IMR-90 (cell line): ENCODE data around the gene PGM2. TPM values are rescaled to one million over a fixed set of nuclear protein-coding genes. Genes with fewer than 3 reads are reported as not detected.
A peak's percentile ranks its signal among the peaks of the same experiment; 100 is the strongest.

Source experiments
- ATAC-seq: fragments of 200-7000 bp; cut with Tn5 transposase; 2 replicates; pipeline ENCODE4 v1.9.1; 2020; ENCODE audit warnings: low read depth, mild to moderate bottlenecking, moderate library complexity
- BruUV-seq: library from RNA; stranded (reverse); fragments of 400-500 nt; replicated peaks from 2 replicates; lab custom pipeline; 2021; lab: Mats Ljungman, UMichigan
- CTCF ChIA-PET: fragments of 300-600 bp; formaldehyde crosslinking; extraction: SDS; loops from one replicate; lab custom pipeline; 2021; ENCODE audit warnings: antibody characterized with exemption; lab: Yijun Ruan, JAX
- POLR2A ChIA-PET: fragments of 300-600 bp; sonication (Branson Sonifier 250); formaldehyde crosslinking; loops from one replicate; lab custom pipeline; 2022; ENCODE audit warnings: antibody characterized with exemption; ENCODE audit not compliant: unreplicated experiment; lab: Charles Lee
- DNase-seq: peaks from one replicate; pipeline ENCODE4 v3.0.0; 2013
- H2AFZ ChIP-seq: replicated peaks from 2 replicates; pipeline ENCODE3; 2013; ENCODE audit warnings: low read length, mild to moderate bottlenecking; ENCODE audit not compliant: poor library complexity
- H2AK5ac ChIP-seq: 2 replicates; pipeline ENCODE4 v1.6.1; 2013; ENCODE audit warnings: low read depth, low read length, inconsistent platforms
- H2AK9ac ChIP-seq: replicated peaks from 2 replicates; pipeline ENCODE3; 2013; ENCODE audit warnings: mild to moderate bottlenecking, low read depth, low read length, moderate library complexity; ENCODE audit not compliant: poor library complexity
- H2BK120ac ChIP-seq: 2 replicates; pipeline ENCODE4 v1.6.1; 2013; ENCODE audit warnings: low read depth, low read length, inconsistent platforms
- H2BK15ac ChIP-seq: 3 replicates; pipeline ENCODE4 v1.6.1; 2013; ENCODE audit warnings: low read depth, low read length, inconsistent platforms
- H2BK20ac ChIP-seq: 2 replicates; pipeline ENCODE4 v1.6.1; 2013; ENCODE audit warnings: low read depth, mild to moderate bottlenecking, inconsistent platforms, low read length, moderate library complexity
- H2BK5ac ChIP-seq: 2 replicates; pipeline ENCODE4 v1.6.1; 2013; ENCODE audit warnings: mild to moderate bottlenecking, low read depth, low read length, inconsistent platforms; ENCODE audit not compliant: poor library complexity, severe bottlenecking
- H3K14ac ChIP-seq: replicated peaks from 2 replicates; pipeline ENCODE4 v1.6.1; 2013; ENCODE audit warnings: low read depth, low read length, inconsistent platforms
- H3K18ac ChIP-seq: 2 replicates; pipeline ENCODE4 v1.6.1; 2013; ENCODE audit warnings: low read depth, low read length, control low read depth
- H3K23ac ChIP-seq: 2 replicates; pipeline ENCODE4 v1.6.1; 2013; ENCODE audit warnings: low read depth, low read length, inconsistent platforms
- H3K27ac ChIP-seq: 2 replicates; pipeline ENCODE4 v1.5.1; 2013; ENCODE audit warnings: mild to moderate bottlenecking, control low read depth, low read length; ENCODE audit not compliant: insufficient read depth
- H3K27me3 ChIP-seq: 2 replicates; pipeline ENCODE4 v1.6.1; 2013; ENCODE audit warnings: low read length; ENCODE audit not compliant: control insufficient read depth, insufficient read depth
- H3K36me3 ChIP-seq: 2 replicates; pipeline ENCODE4 v1.6.1; 2013; ENCODE audit warnings: low read length, mixed read lengths; ENCODE audit not compliant: control insufficient read depth, insufficient read depth
- H3K4ac ChIP-seq: 2 replicates; pipeline ENCODE4 v1.6.1; 2013; ENCODE audit warnings: low read depth, low read length, inconsistent platforms
- H3K4me1 ChIP-seq: 2 replicates; pipeline ENCODE4 v1.6.1; 2013; ENCODE audit warnings: low read length, mixed read lengths; ENCODE audit not compliant: control insufficient read depth, insufficient read depth
- H3K4me2 ChIP-seq: 2 replicates; pipeline ENCODE4 v1.6.1; 2013; ENCODE audit warnings: low read depth, mild to moderate bottlenecking, control low read depth, low read length, moderate library complexity
- H3K4me3 ChIP-seq: 2 replicates; pipeline ENCODE4 v1.5.1; 2013; ENCODE audit warnings: low read depth, mild to moderate bottlenecking, control low read depth, low read length, moderate library complexity; ENCODE audit not compliant: insufficient read depth
- H3K56ac ChIP-seq: 2 replicates; pipeline ENCODE4 v1.6.1; 2013; ENCODE audit warnings: low read length, inconsistent platforms; ENCODE audit not compliant: insufficient read depth; ENCODE audit errors: extremely low read depth
- H3K79me1 ChIP-seq, 2 experiments: 2 replicates each; pipeline ENCODE4 v1.6.1; 2013; ENCODE audit warnings: low read length in 2 of 2, inconsistent platforms in 1 of 2, low read depth in 1 of 2
- H3K9ac ChIP-seq: 2 replicates; pipeline ENCODE4 v1.6.1; 2013; ENCODE audit warnings: low read depth, low read length, control low read depth
- H3K9me1 ChIP-seq: 2 replicates; pipeline ENCODE4 v1.6.1; 2013; ENCODE audit warnings: low read length, inconsistent platforms; ENCODE audit not compliant: insufficient read depth
- H3K9me3 ChIP-seq: 2 replicates; pipeline ENCODE4 v1.6.1; 2013; ENCODE audit warnings: low read length; ENCODE audit not compliant: control insufficient read depth, insufficient read depth
- H4K20me1 ChIP-seq: 2 replicates; pipeline ENCODE4 v1.6.1; 2013; ENCODE audit warnings: low read length, inconsistent platforms; ENCODE audit not compliant: insufficient read depth
- H4K5ac ChIP-seq: 2 replicates; pipeline ENCODE4 v1.6.1; 2013; ENCODE audit warnings: mild to moderate bottlenecking, low read depth, low read length, control low read depth
- H4K8ac ChIP-seq, 2 experiments: 2 replicates each; pipeline ENCODE4 v1.6.1; 2013; ENCODE audit warnings: low read depth in 2 of 2, low read length in 2 of 2, control low read depth in 1 of 2, inconsistent platforms in 1 of 2
- H4K91ac ChIP-seq: 2 replicates; pipeline ENCODE4 v1.6.1; 2013; ENCODE audit warnings: low read depth, low read length, inconsistent platforms; ENCODE audit not compliant: insufficient read depth
- CEBPB ChIP-seq: IDR thresholded peaks from 2 replicates; pipeline ENCODE4 v1.6.1; 2012; ENCODE audit warnings: low read depth, low read length, improper control_type of control experiment
- CHD1 ChIP-seq: IDR thresholded peaks from 2 replicates; pipeline ENCODE4 v1.6.1; 2012; ENCODE audit warnings: low read depth, low read length, improper control_type of control experiment
- CTCF ChIP-seq: conservative IDR thresholded peaks from 2 replicates; pipeline ENCODE4 v1.5.1; 2012; ENCODE audit warnings: mild to moderate bottlenecking, low read depth, low read length, improper control_type of control experiment
- FOS ChIP-seq: fragments of 150-350 bp; IDR thresholded peaks from 2 replicates; pipeline ENCODE4 v1.6.1; 2016; ENCODE audit warnings: low read depth, low read length
- MAFK ChIP-seq: IDR thresholded peaks from 2 replicates; pipeline ENCODE4 v1.6.1; 2012; ENCODE audit warnings: low read depth, low read length, improper control_type of control experiment
- MAZ ChIP-seq: IDR thresholded peaks from 2 replicates; pipeline ENCODE4 v1.6.1; 2012; ENCODE audit warnings: low read depth, mild to moderate bottlenecking, low read length, improper control_type of control experiment, moderate library complexity, borderline replicate concordance
- POLR2A ChIP-seq: IDR thresholded peaks from 2 replicates; pipeline ENCODE4 v1.6.1; 2012; ENCODE audit warnings: mild to moderate bottlenecking, low read depth, low read length
- RAD21 ChIP-seq: IDR thresholded peaks from 2 replicates; pipeline ENCODE4 v1.6.1; 2012; ENCODE audit warnings: low read length, improper control_type of control experiment
- WGBS, 2 experiments: methylation state at CpG; one replicate each; pipeline versions ENCODE4 v1.1.5 to v1.1.7; 2013; ENCODE audit warnings: missing lambda C conversion rate in 2 of 2; ENCODE audit not compliant: insufficient read length in 1 of 2; ENCODE audit errors: extremely low coverage in 2 of 2; 5-methylcytosine and 5-hydroxymethylcytosine counted together
- dilution Hi-C: fragments of 300-500 bp; cut with HindIII; formaldehyde crosslinking; loops from one replicate; pipeline ENCODE4 v1.14.3; 2018; ENCODE audit warnings: low sequenced_read_pairs; ENCODE audit not compliant: unreplicated experiment
- in situ Hi-C: fragments of 300-500 bp; cut with MboI; formaldehyde crosslinking; loops from 3 replicates; pipeline ENCODE4 v1.14.3; 2019; ENCODE audit warnings: low sequenced_read_pairs, inconsistent platforms, mixed read lengths
- intact Hi-C: fragments of 100-400 bp; cut with micrococcal nuclease; formaldehyde crosslinking; loops from 2 replicates; pipeline ENCODE4 v1.10.0; 2022
- polyA plus RNA-seq, 3 experiments: library from polyadenylated mRNA; depleted of rRNA; stranded (reverse); fragments of >200 nt; gene quantifications; 2 replicates each; pipeline ENCODE4 v1.2.3, GENCODE V29; 2012; ENCODE audit warnings: low replicate concordance in 1 of 3
- total RNA-seq: library from RNA; depleted of rRNA; stranded (reverse); fragments of >200 nt; gene quantifications from 2 replicates; pipeline ENCODE4 v1.2.3, GENCODE V29; 2012

The PGM2 gene
- total and polyA plus RNA-seq, 2 of the 4 experiments (the other 2 are of a cell fraction): 18.7 to 26.2 TPM

- ChIA-PET CTCF (no interaction called here), POLR2A (no interaction called here)
- dilution Hi-C loops: no loop called here
These were observed 20.9 kb downstream of the PGM2 start for GRCh38 chr4:37847311-37847884.

More at GRCh38 chr4:37847311-37847884, 20.9 kb downstream of the PGM2 start:
- TF ChIP-seq MAFK (no peak), CHD1 (no peak), POLR2A (no peak), RAD21 (no peak), FOS (no peak), CEBPB (no peak), CTCF (no peak), MAZ (no peak)
- Histone ChIP-seq H2BK5ac (no peak overlapping the region), H2AK5ac (no peak overlapping the region), H4K8ac (no peak overlapping the region), H2BK20ac (no peak overlapping the region), H3K4me2 (no peak overlapping the region), H3K79me1 (no peaks in the 10 kb centered on the region; a peak in 1 of 4 replicates), H3K18ac (no peak overlapping the region), H2BK15ac (no peak overlapping the region), H3K4me1 (no peaks in the 10 kb centered on the region), H3K9me3 (no peaks in the 10 kb centered on the region), H2AK9ac (no peak overlapping the region), H3K4me3 (no peak overlapping the region), H3K9ac (no peak overlapping the region), H2BK120ac (no peak overlapping the region), H3K27ac (no peak overlapping the region), H3K36me3 (peaks cover 16% of the 10 kb centered on the region), H3K27me3 (no peaks in the 10 kb centered on the region), H3K4ac (no peak overlapping the region), H3K9me1 (peaks cover 3% of the 10 kb centered on the region; the same call in 1 of the 2 replicates), H3K23ac (no peak overlapping the region), H4K91ac (no peak overlapping the region), H3K14ac (0 out of 2 replicates have a peak overlapping the region, but pooled peaks have one; percentile 48), H2AFZ (no peak overlapping the region), H4K5ac (no peak overlapping the region), H4K20me1 (no peaks in the 10 kb centered on the region), H3K56ac (no peak overlapping the region)
- ATAC-seq (no peak), DNase-seq (no peak)
- intact Hi-C loops: no loop called here
- BruUV-seq: no TSS peak
- in situ Hi-C loops: no loop called here
- WGBS, 2 experiments: 86% methylated on average over 1 of the region's 5 CpGs; no CpG with 5 or more reads in 1 of the 2 experiments
